GM19372 (cell line): ENCODE data around the gene IRX4.

Experiments
- ATAC-seq: cut with Tn5 transposase; IDR thresholded peaks from one replicate; pipeline ENCODE4 v1.9.1; 2021; ENCODE audit warnings: mild to moderate bottlenecking, low read depth, moderate library complexity; ENCODE audit not compliant: unreplicated experiment

The IRX4 gene

DNA sequence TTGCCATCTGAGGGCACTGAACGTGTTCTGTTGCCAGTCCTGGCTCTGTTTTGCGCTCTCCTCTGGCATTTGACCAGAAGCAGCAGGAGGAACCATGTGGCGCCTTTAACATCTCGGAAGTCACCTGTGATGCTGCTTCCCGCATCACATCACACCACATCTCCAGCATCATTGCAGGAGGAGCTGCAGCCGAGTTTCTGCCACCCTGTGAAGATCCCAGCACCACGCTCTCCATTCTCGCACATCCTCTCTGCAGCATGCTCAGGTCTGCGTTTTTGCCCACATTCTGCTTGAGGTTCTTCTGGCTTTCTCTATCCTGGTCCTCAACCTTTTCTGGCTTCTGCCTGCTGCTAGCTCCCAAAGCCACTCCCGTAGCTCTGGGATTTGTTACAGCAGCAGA lies 11.0 kb upstream of the IRX4 start:
- ATAC-seq = no peak

GRCh38 chr5:1892685-1893445 lies 10.1 kb upstream of the IRX4 start:
- no peak for ATAC-seq

GRCh38 chr5:1892211-1892610 lies 9.5 kb upstream of the IRX4 start:
- ATAC-seq = no peak

DNA sequence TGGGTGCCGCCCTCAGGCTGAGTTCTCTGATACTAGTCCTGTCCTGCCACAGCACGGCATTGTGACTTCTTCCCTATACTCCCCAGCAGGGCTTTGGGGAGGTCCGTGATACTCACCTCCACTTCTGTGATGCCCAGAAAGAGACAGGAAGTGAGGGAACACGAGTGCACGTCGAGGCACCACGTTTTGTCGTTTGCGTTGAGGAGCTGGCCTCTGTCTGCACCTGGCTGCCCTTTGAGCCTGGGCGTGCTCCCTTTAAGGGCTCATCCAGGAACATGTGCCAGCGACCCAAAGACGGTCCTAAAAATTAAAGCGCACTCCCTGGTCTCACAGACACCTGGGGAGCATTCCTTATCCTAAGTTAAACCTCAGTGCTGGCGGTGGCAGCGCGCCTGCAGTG lies 8.7 kb upstream of the IRX4 start:
- ATAC-seq = no peak

DNA sequence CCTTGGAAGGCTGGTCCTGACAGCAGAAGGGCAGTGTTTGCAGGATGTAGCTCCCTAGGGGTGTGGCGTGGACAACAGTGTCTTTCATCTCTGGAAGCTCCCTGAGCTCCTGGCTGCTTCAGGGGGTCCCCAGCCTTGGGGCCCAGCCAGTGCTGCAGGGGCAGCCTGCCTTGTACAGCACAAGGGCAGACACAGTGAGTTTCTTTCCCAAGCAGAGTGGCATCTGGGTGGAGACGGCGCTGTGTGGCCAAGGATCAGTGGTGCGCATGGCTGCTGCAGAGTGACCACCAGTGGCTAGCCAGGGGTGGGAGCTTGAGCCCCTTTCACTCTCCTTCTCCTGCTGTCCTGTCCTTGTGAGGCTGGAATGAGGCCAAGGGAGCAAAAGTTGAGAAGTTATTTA lies 7.6 kb upstream of the IRX4 start:
- no peak for ATAC-seq

- ATAC-seq = no peak
Measured at GRCh38 chr5:1889321-1890065, 6.8 kb upstream of the IRX4 start.

DNA sequence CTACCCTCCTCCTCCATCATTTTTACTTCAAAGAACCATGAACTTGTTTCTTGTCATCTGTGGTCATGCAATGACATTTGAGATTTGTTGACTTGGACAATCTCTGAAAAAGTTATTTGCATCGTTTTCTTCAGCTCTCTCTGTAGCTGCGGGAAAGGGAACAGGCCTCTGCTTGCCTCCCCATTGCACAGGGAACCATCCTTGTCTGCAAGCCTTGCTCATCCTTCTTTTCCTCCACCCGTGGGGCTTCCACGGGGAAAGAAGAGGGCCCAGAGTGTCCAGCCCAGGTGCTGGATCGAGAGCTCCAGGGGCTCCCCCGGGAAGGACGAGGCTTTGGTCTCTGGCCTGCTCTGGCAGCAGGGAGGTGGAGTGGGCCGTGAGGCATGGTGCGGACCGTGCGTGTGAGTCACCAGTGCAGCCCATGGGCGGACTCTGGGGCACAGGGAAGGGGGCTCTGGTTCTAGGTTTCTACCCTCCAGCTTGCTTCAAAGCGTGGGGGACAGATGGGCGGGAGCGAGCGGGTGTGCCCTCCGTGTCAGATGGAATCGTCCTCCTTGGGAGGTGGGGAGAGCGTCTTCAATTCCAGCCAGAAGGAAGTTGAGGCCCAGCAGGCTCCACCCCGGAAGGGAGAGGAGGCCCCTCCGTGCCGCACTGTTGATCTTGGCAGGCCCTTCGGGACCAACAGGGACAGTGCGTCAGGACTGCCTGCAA lies 6.0 kb upstream of the IRX4 start:
- no peak for ATAC-seq

GRCh38 chr5:1887588-1888360 lies 5.0 kb upstream of the IRX4 start:
- no peak for ATAC-seq

- no peak for ATAC-seq
Measured at GRCh38 chr5:1886846-1887587, 4.3 kb upstream of the IRX4 start.

DNA sequence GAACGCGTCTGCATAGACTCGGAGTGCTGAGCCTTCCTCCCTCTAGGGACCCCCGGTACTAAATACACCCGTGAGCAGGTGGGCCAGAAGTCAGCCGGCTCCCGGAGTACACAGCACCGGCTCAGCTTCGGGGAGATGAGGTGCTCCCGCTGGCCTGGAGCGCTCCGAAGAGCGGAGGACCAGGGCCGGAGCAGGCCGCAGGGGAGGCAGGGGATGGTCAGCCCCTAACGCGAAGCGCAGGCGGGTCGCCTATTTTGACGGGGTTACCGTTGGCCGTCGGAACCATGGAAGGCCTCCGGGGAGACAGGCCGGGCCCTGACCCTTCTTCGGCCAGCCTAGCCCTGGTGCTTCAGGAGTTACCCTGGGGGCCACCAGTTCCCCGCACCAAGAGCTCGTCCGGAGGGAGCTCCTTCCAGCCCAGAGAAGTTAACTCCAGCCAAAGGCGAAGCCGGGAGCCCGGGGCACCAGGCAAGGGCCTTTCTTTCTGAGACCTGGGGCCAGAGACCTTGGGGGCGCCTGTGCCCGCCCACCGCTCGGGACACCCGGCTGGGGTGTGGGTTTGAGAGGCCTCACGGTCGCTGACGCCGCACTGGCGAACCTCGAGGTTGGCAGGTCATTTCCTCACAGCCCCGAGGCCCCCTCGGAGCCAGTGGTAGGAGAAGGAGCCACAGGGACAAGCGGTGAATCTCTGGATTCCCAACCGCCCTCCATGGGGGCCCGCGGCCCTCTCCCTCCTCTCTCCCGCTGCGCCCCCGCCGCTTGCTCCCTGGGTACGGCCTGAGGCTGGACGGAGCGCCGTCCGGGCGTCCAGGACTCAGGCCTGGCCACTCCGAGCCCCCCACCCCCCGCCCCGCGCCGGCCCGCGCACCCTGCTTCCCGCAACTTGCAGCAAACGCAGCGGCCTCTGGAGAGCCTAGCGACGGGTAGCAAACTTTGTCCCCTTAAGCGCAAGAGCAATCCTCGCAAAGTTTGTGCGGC lies 3.4 kb upstream of the IRX4 start:
- no peak for ATAC-seq

- ATAC-seq = no peak
Measured at GRCh38 chr5:1885404-1885755, 2.7 kb upstream of the IRX4 start.

DNA sequence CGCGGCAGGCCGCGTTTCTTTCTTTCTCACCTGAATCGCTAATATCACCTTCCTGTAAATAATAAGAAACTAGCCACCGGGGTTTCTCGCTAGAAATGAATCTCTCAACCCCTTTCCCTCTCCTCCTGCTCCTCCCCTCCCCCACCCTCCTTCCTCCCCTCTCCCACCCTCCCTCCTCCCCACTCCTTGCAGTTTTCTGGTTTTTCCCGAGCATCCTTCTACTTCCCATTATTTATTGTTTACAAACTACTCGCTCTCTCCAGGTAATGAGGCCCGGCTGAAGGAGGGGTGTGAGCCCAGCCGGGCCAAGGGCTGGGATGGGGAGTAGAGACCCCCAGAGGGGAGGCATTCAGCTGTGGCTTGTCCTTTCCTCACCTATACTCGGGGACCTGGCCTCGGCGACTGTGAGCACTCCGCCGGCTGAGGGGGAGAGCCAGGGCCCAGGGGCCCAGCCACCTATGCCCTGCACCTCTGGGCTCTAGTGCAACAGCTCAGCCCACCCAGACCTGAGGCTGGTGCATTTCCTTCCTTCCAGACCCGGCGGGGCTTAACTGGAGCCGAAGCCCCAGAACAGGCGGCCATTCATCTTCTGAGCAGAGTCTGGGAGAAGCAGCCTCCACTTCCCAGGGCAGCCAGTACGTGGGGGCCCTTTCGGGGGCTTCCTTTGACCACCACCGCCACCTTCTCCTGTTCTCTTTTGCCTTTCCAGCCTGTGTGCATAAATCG lies 2.1 kb upstream of the IRX4 start:
- no peak for ATAC-seq

DNA sequence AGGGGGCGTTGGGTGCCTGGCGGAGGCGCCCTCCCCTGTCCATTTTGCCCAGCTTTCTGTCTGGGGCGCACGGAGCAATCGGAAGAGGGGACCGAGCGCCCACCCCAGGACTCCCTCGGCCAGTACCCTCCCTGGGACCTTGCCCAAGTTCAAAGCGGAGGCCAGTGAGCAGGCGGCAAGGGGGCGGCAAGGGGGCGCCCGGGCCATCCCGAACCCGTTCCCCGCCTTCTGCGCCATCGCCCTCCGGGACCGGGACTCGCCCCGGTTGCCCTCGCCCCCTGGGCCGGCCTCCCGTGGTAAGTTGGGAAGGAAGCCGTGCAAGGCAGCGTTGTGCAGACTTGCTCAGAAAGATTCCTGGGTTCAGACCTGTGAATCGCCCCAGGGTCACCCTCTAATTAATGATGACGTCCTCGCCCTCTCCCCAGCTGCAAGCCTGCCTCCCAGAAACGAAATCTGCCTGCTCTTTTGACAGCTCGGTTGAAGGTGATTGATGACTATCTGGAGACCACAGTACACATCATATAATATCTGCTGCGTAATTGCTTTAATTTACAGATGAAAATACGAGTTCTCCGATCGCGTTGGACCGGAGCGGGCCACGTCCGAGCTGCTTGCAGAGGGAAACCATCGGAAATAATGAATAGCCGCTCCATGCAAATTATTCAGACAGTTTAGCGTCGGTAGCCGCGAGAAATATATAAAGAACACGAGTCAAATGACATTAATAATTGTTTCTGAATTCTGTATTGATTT lies 1.4 kb upstream of the IRX4 start:
- ATAC-seq = no peak

DNA sequence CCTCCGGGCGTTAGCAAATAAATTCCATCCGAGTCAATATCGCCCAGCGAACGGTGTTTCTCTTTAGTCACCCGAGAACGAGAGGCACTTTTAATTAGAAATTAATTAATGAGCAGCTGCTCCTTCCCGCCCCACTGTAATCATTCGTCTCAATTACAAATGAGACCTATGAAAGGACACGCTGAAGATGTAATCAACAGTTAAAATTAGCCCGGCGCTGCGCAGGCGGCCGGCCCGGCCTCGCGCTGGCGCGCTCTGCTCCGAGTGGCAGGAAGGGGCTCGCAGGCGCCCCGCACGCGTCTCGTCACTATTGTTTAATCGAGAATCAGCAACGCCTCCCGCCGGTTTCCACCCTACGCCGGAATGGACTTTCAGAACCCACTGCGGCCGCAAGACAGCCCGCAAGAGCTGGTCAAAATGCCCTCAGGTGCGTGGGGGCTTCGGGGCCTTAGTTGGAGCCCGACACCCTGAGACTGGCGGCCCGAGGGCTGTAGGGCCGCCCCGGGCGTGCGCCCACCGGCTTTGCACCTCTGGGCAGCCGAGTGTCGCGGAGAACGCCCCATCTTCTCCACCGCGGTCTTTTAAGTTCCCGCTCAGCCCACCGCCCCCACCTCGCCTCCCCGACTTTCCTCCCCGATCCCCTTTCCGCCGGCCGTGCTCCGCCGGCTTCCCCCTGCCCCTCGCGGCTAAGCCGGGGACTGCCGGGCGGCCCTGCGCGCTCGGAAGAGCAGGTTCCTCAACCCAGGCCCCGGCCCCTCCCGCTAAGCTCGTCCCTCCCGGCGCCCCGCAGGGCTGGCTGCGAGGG lies 597 bp upstream of the IRX4 start:
- ATAC-seq = no peak

- ATAC-seq = no peak
Measured at GRCh38 chr5:1881731-1882336, 891 bp downstream of the IRX4 start.

DNA sequence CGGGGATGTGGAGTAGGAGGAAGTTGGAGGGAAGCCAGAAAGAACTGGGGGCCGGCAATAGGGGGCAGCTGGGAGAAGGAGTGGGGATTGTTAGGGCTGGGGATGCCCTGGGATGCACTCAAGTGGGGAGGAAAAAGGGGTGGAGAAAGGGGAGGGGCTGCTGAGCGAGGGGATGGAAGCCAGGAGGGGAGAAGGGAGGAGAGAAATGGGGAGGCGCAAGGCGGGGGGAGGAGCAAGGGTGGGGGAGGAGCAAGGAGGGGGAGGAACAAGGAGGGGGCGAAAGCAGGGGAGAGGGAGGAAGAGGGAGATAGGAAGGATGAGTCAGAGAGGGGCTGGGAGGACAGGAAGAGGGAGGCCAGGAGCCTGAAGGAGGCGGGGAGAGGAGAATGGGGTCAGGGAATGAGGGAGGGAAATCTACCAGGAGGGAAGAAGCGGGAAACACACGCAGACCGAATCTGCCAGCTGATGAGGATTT lies 1.6 kb downstream of the IRX4 start:
- ATAC-seq = no peak
